ENCODE results near the gene CPEB3.
A peak's percentile ranks its signal among the peaks of the same experiment; 100 is the strongest.
"Not testable (repeated sequence)": the region's sequence is repeated elsewhere in the genome, so short reads cannot be mapped to it uniquely, and the experiment has no call there.

CPEB3 gene

DNA sequence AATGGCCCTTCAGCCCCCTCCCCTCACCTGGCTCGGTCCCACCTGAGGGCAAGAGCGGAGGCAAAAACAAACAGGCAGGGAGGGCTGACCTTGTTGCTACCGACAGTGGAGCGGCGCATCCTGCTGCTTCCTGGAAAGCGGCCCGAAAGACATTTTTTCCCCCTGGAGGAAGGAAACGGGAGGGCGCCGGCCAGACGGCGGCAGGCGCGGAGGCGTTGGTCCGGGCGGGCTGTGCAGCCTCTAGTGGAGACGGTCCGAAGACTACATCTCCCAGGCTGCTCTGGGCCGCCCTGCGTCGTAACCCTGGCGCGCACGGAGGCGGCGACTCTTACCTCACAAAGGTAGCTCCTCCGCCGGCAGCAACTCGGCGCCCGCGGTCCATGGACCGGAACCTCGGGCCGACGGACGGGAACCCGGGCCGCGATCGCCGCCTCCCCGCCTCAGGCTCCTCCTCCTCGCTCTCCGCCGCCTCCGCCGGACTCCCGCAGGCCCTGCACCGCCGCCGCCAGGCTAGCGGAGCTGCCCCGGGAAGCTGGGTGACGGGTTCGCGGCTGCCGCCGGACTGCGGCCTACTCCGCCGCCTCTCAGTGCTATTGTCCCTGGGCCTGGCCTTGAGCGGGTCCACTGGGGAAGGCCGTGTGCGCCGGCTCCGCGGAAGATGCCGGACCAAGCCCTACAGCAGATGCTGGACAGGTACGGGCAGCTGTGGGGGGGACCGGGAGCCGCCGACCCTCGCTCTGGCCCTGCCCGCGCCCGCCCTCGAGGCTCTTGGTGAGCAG, at the start of gene CPEB3, which contains the start of gene MARCHF5:
Gene CPEB3, minus strand, starts transcription at position 242 of the 779 bp plus-strand sequence. CDS start 50,728 bp downstream, outside the sequence.
Gene MARCHF5, plus strand, starts transcription at position 331 of the 779 bp plus-strand sequence. Its CDS starts 328 bp downstream, at position 659.
- DNase-seq (ENCODE audit: low read depth), result peak; percentile 71

DNA sequence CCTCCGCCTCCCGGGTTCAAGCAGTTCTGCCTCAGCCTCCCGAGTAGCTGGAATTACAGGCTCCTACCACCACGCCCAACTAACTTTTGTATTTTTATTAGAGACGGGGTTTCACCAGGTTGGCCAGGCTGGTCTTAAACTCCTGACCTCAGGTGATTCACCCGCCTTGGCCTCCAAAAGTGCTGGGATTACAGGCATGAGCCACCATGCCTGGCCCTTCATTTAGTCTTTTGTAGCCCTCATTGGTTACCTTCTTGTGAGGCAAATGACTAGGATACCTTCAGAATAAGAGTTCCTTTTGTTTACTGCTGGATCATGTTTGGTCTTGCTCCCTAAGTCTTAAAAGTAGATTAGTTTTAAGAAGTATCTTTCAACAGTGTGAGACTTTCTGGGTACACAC, 39.0 kb upstream of the CPEB3 start:
- DNase-seq (ENCODE audit: low read depth), result not testable (repeated sequence)

DNA sequence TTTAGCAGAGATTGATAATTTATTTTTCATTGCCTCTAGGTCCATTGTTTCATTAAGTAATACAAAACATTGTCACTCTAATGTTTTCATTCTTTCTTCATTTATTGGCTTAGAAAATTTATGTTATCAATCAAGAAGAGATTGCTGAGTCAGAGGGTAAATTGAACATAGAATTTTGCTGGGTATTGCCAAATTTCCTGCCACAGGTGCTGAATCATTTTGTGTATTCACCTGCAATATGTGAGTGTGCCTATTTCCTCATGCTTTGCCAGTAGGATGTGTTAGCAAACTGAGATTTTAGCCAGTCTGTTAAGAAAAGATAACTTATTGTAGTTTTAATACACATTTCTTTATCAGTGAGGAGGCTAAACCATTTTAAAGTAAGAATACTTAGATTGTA, 38.1 kb upstream of the CPEB3 start:
- DNase-seq (ENCODE audit: low read depth), result no peak

DNA sequence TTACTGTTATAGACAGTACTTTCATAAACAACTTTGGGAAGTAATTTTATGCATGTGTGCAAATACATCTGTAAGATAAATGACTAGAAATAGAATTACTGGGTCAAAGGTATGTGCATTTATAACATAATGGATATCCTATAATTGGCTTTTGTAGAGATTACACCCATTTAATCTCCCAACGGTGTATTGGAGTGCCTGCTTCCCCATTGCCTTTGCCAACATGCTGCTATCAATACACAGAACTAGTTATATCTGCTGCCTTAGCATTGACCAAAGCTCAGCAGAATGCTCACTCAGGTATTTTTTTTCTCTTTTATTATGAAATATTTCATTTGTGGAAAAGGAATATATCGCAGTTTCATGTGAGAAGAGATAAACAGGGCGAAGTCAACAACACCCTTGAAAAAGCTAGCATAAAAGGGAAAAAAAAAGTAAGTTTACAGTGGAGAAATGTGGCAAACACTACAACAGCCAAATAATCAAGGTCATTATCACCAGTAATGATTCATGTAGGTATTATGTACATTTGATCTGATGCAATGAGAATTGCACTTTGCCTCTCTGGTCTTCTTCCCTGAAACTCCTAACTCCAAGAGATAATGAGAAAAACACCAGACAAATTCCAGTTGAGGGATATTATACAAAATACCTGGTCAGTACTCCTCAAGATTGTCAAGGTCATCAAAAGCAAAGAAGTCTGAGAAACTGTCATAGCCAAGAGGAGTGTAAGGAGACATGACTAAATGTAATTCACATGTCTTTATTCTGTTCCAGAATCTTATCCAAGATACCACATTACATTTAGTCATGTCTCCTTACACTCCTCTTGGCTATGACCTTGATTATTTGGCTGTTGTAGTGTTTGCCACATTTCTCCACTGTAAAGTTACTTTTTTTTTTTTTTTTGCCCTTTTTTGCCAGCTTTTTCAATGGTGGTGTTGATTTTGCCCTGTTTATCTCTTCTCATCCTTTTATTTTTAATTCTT, 36.9 kb upstream of the CPEB3 start:
- no peak for DNase-seq (ENCODE audit: low read depth)

DNA sequence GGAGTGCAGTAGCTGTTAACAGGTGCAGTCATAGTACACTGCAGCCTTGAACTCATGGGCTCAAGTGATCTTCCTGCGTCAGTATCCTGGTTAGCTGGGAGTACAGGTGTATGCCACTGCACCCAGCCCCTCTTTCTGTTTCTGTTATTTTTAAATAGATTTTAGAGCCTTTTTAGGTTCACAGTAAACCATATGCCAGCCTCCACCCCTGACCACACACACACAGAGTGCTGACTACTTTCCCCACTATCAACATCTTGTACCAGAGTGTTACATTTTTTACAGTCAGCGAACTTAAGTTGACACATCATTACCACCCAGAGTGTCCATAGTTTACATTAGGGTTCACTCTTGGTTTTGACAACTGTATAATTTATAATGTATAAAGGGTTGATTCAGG, 32.2 kb upstream of the CPEB3 start:
- DNase-seq (ENCODE audit: low read depth), result no peak

DNA sequence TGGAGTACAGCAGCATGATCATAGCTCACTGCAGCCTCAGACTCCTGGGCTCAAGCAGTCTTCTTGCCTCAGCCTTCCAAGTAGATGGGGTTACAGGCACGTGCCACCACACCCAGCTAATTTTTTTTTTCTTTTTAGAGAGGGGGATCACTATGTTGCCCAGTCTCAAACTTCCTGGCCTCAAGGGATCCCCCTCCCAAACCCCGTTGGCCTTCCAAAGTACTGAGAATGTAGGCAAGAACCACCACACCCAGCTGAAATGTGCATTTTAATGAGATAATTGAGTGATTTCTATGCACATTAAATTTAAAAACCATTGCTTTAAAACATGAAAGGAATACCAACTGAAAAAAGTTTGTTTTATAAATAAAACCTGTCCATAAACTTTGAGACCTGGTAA, 25.7 kb upstream of the CPEB3 start:
- DNase-seq (ENCODE audit: low read depth), result no peak

DNA sequence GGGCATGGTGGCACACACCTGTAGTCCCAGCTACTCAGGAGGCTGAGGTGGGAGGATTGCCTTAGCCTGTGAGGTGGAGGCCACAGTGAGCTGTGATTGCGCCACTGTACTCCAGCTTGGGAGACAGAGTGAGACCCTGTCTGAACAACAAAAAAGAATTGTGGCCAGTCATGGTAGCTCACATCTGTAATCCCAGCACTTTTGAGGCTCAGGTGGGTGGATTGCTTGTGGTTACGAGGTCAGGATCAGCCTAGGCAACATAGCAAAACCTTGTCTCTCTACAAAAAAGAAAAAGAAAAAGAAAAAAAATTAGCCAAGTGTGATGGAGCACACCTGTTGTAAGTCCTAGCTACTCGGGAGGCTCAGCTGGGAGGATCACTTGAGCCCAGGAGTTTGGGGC, 22.9 kb upstream of the CPEB3 start:
- DNase-seq (ENCODE audit: low read depth), result no peak

DNA sequence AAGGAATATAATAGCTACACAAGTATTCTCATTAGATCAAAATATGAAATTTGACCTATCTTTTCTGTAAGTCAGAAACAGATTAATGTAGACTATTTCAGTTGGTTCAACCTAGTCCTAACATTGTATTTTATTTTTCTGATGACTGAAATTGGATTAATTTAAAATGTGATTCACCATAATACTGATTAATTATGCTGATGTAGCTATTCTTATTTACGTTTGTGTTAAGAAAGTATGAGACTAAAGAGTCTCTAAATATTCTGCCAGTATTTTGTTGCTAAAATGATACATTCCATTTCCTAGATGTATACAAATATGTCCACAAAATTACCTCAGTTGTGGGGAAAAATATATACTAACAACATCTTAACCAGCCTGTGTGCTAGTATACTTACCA, 18.4 kb upstream of the CPEB3 start:
- no peak for DNase-seq (ENCODE audit: low read depth)

DNA sequence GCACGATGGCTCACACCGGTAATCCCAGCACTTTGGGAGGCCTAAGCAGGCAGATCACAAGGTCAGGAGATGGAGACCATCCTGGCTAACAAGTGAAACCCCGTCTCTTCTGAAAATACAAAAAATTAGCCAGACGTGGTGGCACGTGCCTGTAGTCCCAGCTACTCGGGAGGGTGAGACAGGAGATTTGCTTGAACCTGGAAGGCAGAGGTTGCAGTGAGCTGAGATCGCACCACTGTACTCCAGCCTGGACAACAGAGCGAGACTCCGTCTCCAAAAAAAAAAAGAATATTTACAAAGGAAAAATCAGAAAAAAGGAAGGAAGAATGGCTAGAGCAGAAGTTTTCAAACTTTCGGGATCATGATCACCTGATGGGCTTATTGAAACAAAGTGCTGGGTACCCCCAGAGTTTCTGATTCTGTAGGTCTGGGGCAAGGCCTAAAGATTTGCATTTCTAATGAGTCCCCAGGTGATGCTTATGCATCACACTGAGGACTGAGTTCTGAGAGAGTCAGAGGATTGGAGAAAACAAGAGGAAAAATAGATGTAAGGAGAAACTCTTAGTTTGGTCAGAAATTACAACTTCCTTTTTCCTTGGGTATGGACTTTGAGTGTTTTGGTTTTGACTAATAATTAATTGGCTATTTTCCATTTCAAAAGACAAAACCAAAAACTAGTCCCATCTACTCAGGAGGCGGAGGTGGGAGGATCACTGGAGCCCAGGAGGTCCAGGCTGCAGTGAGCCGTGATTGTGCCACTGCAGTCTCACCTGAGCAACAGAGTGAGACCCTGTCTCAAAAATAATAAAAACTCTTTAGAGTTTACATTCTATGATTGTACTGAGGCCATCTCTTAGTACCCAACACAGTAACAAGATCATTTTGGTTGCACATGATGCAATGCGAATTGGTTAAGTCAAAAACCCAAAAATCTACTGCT, 14.5 kb upstream of the CPEB3 start:
- no peak for DNase-seq (ENCODE audit: low read depth)

DNA sequence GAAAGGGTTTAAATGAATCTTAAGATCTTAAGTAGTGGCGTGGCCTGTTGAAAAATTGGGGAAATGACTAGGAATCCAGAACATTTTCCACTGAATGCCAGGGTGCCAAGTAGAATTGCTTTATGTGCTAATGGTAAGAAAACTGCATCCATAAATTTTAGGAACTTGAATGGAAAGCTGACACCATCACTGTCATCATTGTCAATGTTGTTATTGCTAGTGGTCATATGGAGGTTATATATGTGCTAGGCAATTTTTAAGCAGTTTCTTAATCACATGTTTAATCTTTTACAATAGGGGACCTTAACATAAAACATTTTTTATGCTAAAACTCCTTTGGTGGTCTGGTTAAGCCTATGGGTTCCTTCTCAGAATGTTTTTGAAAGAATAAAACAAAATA, 13.2 kb upstream of the CPEB3 start:
- no peak for DNase-seq (ENCODE audit: low read depth)

DNA sequence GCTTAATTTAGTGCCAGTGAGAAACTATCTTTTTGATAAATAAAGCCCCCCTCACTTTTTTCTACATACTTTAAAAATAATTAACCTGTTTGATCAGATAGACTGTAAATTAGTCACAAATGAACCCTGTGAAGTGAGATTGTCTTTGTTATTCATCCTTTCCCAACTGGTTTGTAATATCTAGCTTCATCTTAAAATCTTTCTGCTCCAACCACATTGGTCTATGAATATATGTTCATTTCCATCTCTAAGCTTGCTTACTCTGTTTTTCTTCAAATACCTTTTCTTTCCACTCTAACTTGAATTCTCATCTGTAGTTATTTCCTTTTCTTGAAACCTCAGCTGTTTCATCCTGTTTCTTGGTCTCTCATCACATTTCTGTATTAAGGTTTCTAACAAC, 12.2 kb upstream of the CPEB3 start:
- no peak for DNase-seq (ENCODE audit: low read depth)

DNA sequence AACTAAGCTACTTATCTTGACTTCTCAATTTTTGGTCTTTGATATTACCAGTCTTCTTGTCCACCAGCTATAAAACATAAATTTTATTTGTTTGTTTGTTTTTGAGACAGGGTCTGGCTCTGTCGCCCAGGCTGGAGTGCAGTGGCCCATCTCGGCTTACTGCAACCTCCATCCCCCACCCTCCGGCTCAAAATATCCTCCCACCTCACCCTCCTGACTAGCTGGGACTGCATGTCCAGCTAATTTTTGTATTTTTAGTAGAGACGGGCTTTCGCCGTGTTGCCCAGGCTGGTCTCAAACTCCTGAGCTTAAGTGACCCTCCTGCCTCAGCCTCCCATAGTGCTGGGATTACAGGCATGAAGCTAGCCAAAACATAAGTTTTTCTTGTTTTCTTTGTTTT, 7.6 kb upstream of the CPEB3 start:
- no peak for DNase-seq (ENCODE audit: low read depth)

DNA sequence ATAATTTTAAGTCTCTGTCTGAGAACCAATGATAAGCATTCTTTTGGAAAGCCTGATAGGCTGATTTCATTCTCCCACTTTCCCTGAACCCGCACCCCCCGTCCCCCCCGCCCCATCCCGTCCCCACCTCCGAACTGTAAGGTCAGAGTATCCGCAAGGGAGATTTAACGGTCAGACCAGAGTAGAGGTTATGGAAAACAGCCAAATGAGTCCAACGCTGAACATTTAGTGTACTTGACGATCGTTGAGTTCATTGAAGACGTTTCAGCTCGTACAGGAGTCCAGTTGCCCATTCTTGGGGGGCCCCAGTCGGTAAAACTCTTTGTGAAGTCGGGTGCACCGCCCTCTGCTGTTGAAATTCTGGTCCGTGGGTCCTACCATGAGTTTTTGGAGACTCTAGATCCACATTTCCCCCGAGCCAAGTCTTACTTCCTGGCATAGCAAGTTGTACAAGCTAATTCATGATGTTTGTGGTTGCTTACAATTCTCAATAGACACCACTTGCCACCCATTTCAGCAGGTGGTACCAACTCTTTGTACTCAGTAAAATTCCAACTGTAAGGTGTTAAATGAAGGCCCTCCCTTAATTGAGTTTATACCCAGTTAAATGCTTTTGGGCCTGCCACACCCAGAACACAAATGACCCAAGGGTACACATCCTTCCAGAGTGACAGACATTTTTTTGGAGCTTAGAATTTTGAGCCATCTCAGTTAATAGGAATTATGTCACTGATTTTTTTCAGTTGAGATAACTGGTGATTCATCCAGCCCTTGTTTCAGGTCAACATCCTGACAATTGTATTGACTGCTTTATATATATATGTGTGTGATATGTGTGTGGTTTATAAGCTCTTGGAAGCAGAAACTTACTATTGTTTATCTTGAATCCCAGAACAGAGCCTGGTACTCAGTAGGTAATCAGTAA, 1.3 kb upstream of the CPEB3 start:
- no peak for DNase-seq (ENCODE audit: low read depth)

DNA sequence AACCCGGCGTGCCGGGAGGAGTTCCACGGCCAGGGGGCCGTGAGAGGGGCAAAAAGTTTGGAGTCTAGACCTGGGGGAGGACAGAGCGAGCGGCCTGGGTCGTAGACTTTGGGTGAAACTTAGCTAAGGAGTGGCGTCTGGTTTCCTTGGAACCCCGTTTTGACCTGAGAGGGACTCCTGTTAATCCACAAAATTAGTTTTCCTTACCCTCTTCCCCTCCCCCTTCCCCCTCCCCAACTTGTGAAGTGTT, 663 bp upstream of the CPEB3 start:
- DNase-seq (ENCODE audit: low read depth), result no peak

DNA sequence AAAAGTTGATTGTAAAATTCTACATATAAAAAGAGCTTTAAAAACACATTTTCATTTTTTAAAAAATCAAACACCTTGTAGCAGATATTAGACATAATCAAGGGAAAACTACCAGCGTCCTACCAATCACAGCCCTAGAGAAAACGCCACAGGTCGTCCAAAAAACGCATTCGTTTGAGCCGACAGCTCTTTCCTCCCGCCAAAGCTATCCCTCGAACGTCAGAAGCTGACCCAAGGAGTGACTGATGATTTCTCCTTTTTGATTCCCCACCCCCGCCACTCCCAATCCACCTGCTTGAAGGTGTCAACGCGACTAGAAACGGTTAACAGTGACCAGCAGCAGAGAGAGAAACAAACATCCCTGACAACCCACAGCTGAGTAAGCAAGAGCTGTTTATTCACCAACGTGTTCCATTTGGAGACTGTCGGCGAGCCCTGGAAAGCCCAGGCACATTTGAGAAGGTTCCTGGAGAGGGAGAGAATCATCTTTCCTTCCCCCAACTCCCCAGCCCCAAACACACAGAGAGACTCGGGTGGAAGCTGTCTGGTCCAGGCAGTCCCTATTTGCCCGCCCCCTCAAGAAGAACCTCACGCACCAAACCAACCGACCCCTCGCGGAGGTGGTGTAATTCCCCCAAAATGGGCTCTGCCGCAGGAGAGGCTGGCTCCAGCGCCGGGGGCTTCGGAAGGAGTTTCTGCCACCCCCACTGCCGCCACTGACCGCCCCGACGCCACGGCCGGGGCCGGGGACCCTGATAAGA, 622 bp downstream of the CPEB3 start:
- DNase-seq (ENCODE audit: low read depth), result no peak

DNA sequence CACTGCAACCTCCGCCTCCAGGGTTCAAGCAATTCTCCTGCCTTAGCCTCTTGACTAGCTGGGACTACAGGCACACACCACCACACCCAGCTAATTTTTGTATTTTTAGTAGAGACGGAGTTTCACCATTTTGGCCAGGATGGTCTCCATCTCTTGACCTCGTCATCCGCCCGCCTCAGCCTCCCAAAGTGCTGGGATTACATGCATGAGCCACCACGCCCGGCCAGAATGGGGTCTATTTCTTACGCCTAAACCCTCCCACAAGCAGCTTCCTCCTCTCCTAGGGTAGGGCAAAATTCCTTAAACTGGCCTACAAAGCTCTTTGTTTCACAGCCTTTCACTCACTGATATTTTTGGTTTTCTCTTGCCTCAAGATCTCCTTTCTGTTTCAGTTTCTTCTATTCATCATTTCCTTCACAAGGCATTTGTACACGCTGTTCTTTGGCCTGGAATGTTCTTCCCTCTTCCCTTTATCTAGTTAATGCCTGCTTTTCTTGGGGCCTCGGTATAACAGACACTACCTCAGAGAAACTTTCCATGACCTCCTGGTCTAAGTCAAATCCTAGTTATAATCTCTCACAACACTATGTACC, 6.7 kb downstream of the CPEB3 start:
- DNase-seq (ENCODE audit: low read depth), result no peak

DNA sequence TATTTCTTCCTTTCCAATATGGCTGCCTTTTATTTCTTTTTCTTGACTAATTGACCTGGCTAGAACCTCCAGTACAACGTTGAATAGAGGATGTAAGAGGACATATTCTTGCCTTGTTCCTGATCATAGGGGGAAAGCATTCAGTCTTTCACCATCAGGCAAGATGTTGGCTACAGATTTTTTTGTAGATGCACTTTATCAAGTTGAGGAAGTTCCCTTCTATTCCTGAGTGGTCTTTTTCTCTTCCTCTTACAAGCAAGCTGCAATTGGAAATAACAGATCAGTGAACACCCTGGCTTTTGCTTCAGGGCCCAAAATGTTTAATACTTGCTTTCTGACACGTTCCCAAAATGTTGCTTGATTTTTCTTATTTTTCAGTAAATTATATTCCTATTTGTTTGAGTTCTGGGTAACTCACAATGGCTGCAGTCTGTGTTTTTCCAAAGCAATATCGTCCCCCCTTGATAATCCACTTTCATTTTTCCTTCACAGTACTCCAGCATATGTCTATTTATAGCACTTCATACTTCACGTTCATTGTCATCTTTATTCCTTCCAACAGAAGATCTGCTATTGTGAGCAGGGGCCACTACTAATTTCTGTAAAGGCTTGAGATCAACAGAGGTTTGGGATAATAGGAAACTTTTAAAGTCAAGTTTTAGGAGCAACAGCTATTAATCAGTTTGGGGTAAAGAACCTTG, 11.7 kb downstream of the CPEB3 start:
- DNase-seq (ENCODE audit: low read depth), result no peak

DNA sequence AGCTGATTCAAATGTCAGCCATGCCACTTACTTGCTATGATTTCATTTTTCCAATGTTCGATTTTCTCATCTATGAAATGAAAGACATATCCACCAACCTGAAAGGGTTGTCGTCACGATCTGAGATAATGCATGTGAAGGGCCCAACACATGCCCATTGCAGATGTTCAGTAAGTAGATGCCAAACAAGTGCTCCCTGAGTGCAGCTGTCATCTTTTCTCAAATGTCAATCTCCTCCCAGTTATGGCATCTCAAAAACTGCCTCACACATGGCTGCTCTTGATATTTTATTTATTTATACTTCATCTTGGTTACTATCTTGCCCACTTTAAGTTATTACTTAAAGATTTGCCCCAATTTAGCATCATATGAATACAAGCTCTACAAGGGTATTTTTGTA, 16.8 kb downstream of the CPEB3 start:
- no peak for DNase-seq (ENCODE audit: low read depth)

DNA sequence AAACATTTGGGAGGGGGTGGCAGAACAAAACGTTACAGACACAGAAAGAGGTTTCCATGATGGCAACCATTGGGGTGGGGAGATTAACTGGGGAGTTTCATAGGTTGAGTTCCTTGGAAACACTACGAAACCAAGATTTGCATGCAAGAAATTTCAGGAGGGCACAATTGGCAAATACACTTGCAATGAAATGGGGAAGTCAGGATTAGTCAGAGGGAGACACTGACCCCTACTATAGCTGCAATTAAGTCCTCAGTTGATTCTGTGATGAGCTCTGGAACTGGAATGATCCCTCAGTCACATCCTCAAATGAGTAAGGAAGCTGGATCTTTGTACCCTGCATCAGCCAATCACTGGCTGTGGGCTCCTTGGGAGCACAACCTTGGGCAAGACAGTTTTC, 22.1 kb downstream of the CPEB3 start:
- no peak for DNase-seq (ENCODE audit: low read depth)
